DMS53 treated with DMSO at 0.1 percent for 48 hours (cell line): ENCODE data around the gene CHRNE.
"Not testable (repeated sequence)": the region's sequence is repeated elsewhere in the genome, so short reads cannot be mapped to it uniquely, and the experiment has no call there.

Experiments used
- DNase-seq: peaks from one replicate; lab custom pipeline; 2025; ENCODE audit not compliant: unreplicated experiment; lab: John Stamatoyannopoulos, UW

The CHRNE gene

GRCh38 chr17:4857347-4857746 is 45.6 kb downstream of the CHRNE start:
- not testable (repeated sequence) for DNase-seq

DNA sequence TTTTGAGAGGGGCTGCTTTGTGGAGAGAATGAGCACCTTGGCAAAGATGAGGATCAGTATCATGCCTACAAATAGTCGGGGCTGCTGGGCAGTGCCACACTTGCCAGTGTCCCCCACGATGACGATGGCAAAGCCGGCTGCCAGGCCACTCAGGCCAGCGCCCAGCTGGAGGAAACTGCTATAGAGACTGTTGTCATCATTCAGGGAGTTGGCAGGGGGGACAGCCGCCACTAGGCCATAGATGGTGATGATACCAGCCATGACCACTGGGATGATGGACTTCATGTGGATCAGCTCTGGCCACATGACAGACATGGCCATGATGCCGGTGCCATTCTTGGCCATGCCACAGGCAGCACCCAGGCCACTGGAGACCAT is 46.0 kb downstream of the CHRNE start:
- no peak for DNase-seq

- DNase-seq, result no peak
These were observed 46.5 kb downstream of the CHRNE start for GRCh38 chr17:4856271-4856936.

GRCh38 chr17:4854111-4854681 is 48.7 kb downstream of the CHRNE start:
- DNase-seq, result no peak

- DNase-seq, result no peak
These were observed 49.7 kb downstream of the CHRNE start for GRCh38 chr17:4853208-4853671.

DNA sequence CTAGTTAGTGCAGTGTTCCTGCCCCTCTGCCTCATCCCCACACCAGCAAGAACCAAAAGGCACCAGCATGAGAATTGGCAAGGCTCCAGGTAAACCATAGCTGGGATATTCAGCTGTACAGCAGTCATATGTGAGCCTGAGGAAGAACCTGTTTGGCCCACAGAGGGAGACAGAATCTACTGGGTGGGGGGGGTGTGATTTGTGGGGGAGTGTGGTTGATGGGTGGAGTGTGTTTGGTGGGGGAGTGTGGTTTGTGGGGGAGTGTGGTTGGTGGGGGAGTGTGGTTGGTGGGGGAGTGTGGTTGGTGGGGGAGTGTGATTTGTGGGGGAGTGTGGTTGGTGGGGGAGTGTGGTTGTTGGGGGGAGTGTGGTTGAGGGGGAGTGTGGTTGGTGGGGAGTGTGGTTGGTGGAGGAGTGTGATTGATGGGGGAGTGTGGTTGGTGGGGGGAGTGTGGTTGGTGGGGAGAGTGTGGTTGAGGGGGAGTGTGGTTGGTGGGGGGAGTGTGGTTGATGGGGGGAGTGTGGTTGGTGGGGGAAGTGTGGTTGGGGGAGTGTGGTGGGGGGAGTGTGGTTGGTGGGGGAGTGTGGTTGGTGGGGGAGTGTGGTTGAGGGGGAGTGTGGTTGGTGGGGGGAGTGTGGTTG is 50.2 kb downstream of the CHRNE start:
- no peak for DNase-seq

GRCh38 chr17:4851084-4851483 is 51.8 kb downstream of the CHRNE start:
- DNase-seq, result no peak

DNA sequence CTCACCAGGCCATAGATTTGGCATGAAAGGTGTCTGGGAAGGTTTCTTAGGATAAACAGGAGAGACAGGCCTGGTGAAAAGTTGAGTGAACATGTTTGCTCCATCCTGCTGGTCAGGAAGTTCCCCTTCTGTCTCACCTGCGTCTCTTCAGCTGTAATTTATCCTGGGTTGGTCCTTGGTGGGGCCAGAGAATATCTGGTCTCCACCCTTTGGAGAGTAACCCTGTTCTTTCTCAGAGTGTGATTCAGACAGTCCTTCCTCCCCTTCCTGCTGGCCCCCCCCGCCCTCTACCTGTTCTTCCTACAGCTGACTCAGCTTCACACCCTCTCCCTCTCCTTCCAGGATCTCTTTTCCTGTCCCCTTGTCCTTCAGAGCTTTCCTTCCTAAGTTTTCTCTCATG is 52.7 kb downstream of the CHRNE start:
- no peak for DNase-seq

GRCh38 chr17:4849011-4849536 is 53.8 kb downstream of the CHRNE start:
- DNase-seq, result no peak
